Measurements from ENCODE around the gene PFN3.

The PFN3 gene, protein sequence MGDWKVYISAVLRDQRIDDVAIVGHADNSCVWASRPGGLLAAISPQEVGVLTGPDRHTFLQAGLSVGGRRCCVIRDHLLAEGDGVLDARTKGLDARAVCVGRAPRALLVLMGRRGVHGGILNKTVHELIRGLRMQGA

DNA sequence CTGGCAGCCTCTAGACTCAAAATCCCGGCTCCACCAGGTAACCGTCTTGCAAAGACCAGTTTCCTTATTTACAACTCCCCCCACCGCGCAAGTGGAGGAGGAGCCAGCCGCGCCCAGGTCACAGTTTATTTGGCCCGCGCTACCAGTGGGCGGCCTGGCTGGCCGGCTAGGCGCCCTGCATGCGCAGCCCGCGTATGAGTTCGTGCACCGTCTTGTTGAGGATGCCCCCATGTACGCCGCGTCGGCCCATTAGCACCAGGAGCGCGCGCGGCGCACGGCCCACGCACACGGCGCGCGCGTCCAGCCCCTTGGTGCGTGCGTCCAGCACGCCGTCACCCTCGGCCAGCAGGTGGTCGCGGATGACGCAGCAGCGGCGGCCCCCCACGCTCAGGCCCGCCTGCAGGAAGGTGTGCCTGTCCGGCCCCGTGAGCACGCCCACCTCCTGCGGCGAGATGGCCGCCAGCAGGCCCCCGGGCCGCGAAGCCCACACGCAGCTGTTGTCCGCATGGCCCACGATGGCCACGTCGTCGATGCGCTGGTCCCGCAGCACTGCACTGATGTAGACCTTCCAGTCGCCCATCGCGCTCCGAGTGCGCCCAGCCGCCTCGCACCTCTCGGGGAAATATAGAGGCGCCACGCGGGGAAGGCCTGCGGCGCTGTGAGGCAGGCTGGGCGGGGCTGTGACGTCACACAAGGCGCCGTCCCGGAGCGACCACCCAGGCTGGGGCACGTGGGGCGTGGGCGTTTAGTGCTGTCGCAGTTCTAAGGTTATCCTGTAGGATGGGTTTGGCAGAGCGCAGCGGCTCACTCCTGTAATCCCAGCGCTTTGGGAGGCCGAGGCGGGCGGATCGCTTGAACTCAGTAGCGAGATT, at the start of gene PFN3:
Gene PFN3 (minus strand): TSS at position 665 of the 872 bp plus-strand sequence. CDS start 85 bp downstream, at position 580.
- DNase-seq (ENCODE audit: low read depth): peak; percentile 30

DNA sequence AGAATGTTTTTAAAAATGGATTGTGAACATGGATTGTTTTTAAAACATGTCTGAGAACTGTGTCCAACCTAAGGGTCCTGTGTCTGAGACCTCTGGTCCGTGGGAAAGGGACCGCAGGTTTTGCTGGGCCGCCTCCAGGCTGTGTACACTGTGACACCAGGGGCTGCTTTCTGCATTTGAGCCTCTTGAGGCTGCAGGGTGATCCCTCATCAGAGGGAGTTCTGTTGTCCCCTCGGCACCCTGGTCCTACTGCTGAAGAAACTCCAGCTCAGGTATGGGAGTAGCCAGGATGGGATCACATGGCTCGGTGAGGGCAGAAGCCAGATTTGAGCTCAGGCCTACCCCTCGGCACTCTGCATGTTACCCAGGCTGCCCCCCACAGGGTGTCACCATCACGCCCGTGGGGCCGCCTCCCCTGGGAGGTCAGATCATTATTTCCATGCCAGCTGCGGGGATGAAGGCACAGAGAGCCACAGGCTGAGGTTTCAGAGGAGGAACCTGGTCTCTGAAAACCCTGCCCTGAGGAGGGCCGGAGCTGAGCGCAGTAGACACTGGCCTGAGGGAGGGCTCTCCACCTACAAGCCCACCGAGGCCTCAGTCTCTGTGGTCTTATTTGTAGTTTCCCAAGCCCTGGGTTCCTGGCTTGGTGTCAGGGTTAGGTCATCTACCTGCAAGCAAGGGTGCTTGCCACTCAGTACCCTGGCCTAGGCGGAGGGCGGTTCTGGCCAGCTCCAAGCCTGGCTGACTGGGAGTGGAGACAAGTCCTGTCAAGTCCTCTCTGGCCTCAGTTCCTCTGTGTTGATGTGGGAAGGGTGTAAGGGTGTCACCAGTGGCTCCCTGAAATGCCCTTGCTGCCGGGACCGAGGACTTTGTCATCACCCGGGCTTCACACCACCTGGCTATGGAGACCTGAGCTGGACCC, 48.9 kb upstream of the PFN3 start:
- DNase-seq (ENCODE audit: low read depth): no peak

DNA sequence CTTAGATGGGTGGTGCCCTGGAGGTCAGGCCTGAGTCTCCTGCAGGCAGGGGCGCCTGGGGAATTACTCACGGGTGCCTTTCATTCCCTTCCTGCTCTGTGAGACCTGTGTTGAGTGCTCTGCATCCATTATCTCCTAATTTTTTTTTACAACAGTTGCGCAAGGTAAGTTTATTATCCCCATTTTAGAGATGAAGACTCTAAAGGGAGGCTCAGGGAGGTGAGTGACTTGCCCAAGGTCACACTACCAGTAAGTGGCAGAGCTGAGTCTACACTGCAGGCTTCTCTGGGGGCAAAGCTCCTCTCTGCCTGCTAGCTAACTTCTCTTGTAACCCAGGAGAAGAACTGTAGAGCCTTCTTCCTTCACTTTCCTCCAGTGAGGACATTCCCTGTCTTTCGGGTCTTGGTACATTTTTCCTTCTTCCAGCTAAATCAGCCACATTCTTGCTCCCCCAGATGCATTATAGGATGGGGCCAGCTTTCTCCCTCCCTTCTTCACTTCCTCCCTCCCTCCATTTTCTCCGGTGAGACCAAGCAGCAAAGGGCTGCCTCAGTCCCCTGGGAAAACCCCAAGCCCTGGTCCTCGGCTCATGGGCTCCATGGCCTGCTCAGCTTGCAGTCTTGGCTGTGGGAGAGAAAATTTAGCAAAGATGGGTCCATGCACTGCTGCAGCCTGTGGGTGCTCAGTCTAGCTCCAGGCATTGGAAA, 47.9 kb upstream of the PFN3 start:
- DNase-seq (ENCODE audit: low read depth): no peak

DNA sequence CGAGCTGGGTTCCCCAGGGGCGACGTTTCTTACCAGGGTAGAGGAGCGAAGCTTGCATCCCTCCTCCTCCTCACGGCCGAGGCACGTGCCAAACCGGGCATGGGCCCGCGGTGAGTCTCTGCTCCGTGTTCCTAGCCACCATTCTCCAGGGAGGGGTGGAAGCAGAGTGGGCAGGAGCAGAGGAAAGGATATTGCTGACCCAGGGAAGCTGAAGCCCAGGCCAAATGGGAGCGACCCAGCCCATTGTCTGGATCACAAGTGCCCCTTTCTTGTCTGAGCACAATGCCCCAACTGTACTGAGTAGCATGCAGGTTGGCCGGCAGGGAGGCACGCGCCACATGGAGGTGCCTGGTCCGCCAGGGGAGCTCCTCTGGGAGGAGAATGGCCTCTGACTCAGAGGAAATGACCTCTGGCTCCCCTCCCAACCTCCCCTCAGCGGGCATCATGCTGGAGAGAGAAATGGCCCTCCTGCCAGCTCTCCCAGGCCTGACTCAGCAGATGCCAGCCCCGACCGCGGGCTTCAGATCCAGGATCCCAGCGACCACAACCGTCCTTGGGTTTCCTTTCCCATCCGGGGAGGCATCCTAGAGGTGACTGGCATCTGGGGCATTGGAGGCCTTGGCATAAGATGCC, 47.3 kb upstream of the PFN3 start:
- DNase-seq (ENCODE audit: low read depth): peak; percentile 45

DNA sequence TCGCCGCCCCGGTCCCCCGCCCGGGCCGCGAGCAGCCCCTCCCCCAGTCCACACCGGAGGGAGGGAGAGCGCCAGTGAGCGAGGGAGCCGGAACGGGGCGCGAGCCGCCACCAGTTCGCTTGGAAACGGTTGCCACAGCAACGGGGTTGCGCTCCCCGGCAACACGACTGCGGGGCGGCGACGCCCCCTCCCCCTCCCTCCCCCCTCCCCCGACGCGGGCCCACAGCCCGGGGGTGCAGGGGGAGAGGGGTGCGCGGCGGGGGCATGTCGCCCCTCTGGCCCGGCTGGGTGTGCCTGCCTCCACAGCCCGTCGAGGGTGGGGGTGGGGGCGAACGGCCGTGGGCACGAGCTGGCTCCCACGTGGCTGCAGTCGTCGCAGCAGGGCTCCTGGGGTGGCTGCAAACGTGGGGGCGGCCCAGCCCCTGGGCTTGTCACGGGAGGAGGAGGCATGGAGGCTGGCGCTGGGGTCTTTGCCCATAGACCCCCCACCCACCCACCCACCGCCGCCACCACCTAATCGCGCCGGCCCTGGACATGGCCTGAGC, 46.7 kb upstream of the PFN3 start:
- DNase-seq (ENCODE audit: low read depth): no peak

DNA sequence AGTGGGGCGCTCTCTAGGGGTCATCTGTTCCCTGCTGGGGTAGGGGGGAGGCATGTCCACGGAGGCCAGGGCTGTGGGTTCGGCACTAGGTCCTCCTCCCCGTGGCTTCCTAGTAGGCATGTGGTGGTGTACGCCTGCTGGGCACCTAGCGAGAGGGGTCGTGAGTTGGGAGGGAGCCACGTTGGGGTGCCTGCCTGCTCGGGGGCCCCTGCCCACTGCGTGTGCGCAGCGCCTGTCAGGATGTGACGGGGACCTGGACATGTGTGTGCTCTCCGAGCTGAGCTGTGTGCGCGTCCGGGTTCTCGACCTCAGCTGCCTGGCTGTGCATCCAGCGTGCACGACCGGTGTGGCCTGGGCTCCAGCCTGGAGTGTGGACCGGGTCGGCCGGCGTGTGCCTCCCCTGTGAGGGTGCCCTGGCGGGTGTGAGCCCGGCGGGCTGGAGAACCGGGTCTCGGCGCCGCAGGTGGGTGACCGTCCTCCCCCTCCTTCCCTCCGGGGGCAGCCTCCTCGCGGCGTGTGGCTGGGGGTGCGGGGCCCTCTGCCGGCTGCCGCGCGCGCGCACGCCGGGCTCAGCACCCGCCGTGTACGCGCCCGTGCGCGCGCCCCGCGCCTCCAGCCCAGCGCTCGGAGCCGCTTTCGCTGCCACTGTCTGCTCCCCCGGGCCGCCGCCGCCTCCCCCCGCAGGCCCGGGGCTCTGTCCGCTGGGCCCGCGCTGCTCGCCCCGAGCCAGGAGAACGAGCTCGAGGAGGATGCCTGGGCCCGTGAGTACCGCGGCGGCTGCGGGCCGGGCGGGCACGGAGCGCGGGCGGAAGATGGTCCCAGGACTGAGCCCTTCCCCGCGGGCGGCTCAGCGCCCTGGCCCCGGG, 46.0 kb upstream of the PFN3 start, which contains the start of gene PRR7:
Gene PRR7 (plus strand): TSS at position 615 of the 866 bp plus-strand sequence. CDS start 8,254 bp downstream, outside the sequence.
- DNase-seq (ENCODE audit: low read depth): peak; percentile 74

DNA sequence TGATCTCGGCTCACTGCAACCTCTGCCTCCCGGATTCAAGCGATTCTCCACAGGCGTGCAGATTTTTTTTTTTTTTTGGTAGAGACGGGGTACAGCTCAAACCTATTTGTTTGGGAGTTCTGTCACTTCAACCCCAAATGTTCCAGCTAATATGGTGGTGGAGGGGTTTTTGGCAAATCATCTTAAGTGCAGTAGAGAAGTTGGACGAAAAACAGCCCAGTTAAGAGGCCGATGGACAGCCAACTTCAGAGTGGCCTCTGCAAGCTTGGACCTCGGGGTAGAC, 45.4 kb upstream of the PFN3 start:
- DNase-seq (ENCODE audit: low read depth): no peak

DNA sequence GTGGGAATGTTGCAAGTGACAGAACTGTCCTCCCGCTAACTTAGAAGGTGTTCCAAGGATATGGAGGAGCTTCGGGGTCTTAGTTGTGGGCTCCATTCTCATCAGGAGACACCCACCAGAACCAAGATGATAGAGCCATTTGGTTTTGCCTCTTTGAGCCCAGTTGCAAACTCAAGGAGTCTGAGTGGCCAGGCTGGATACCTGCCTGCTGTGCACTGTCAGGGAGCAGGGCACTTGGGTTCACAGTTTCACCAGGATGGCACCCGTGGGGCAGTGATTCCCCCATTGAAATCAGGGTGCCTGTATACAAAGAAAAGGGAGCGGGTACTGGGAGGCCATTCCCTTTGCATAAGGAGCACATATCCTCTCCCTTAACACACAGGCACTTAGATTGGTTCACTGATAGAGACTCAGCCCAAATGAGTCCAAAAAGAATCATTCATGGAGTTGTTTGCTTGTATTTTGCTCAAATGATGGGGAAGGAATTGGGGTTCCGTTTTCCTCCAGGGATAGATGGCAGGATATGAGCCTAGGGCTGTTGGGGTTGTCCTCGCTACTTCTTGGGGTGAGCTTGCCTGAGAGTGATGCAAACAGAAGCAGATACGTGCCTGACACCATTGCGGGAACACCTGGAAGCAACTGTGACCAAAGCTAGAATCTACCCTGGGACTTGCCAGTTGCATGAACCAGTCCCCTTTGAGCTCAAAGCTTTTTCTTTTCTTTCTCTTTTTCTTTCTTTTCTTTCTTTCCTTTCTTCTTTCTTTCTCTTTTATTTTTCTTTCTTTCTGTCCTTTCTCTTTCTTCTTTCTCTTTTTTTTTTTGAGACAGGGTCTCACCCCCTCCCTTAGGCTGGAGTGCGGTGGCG, 44.8 kb upstream of the PFN3 start:
- DNase-seq (ENCODE audit: low read depth): no peak

DNA sequence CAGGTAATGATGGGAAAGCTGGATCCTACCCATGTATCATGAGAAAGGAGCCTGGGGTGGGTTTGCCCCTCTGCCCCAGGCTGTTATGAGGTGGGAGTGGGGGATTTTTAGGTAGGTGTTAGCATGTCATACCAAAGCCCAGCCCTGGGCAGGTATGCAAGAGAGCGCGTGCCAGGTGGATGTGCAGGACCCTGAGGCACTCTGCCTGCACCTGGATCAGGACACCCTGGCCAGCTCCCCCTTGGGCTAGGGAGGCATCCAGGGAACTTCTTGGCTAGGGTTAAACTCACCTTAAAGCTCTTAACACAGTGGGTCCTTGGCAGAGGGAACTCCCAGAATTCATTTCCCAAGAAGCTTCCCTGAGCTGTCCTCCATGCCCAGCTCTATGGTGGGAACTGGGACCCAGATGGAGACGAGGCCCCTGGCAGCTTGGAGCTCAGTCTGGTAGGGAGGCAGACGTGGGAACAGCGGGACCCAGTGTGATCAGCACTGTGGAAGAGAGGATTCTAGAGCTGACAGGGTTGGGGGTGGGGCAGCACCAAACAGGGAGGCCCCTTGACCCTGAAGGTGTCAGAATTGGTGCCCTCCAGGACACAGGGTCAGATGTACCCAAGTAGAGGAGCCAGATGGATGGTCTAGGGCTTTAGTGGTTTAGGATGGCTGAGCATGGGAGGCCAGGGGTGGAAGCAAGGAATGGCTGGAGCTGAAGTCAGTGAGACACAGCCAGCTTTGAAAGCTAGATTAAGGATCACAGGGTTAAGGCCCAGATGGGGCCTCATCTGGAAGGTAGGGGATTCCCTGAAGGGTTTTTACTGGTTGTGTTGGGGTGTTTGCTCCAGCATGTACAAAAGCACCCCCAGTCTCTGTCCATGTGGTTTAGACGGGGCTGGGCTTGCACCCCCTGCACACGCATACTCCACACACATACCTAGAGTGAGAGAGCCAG, 43.9 kb upstream of the PFN3 start:
- no peak for DNase-seq (ENCODE audit: low read depth)

DNA sequence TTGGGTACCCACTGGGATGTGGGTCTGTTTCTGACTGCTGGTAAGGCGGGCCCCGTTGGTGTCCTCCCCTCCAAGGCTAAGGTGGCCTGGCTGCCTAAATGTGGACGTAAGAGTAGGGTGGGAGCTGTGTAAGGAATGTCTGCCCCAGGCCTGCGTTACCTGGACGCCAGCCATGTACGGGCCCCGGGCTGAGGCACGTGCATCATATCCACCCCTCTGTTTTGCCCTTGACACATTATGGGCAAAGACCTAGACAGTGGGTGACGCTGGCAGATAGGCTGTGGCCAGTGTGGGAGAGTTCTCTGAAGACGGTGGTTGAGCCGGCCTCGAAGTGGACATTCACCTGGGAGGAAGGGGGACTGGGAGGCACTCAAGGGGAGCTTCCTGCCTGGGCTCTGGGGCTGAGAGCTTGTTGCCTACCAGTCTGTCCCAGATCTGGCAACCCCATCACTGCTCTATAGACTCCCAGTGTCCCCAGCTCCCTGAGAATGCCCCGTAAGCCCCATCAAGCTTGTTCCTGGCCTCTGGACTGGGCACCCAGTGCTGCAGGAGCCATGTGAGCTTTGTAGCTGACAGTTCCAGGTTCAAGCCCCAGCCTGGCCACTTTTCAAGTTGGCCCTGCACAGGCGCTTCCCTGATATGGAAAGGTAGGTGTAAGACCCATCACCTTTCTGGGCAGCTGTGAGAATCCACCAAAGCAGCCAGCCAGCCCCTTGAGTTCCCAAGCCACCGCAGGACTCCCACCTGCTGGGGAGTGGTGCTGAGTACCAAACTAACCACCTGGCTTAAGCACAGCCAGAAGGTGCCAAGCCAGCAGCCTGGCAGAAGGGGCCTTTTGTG, 42.9 kb upstream of the PFN3 start:
- no peak for DNase-seq (ENCODE audit: low read depth)

DNA sequence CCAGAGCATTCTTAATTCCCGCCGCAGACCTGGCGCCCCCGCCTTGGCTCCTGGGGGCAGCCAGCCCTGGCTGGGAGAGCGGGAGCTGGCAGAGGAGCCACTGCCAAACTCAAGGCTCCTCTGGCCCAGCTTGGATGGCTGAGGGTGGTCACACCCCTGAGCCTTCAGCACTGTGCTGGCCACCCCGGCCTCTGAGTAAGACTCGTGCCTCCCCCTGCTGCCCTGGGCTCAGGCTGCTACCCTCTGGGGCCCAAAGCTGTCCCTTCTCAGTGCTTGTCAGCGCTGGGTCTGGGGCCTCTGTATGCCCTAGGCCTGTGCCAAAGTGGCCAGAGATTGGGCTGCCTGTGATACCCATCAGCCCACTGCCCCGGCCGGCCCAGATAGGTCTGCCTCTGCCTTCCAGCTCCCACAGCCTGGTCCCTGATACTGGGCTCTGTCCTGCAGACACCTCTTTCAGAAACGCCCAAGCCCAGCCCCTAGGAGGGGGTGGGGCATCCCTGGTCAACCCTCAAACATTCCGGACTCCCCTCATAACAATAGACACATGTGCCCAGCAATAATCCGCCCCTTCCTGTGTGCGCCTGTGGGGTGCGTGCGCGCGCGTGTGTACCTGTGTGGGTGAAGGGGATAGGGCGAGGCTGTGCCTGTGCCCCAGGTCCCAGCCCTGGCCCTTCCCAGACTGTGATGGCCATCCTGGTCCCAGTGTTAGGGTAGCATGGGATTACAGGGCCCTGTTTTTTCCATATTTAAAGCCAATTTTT, 41.8 kb upstream of the PFN3 start:
- DNase-seq (ENCODE audit: low read depth): no peak

DNA sequence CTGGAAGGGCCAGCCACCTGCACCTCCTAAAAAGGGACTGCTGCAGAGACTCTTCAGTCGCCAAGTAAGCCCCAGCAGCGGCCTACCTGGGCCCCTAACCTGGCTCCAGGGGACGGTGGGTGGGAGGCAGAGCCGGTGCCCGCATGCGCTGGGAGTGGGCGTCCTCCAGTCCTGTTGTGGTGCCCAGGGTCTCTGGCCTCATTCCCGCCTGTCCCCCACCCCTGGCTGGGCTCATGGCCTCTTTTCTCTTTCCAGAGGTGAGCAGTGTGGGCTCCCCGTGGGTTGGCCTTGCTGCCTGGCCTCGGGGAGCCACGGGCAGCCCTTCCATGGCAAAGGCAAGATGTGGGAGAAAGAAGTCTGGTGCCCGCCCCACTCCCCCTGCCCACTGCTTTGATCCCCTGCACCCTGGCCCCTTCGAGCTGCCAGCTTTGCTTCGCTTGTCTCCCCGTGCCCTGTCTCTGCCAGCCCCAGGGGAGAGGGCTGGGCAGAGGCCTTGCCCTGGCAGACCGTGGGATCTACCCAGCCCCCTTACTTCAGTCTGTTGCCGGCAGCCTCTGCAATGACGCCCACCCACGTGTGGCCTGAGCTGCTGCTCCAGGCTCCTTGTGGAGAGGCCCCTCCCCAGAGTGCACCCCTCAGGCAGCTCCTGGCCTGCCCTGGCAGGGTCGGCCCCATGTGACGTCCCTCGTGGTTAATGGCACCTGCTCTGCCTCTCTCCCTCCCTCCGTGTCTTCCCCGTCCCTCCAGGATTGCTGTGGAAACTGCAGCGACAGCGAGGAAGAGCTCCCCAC, 40.7 kb upstream of the PFN3 start:
- DNase-seq (ENCODE audit: low read depth): no peak

DNA sequence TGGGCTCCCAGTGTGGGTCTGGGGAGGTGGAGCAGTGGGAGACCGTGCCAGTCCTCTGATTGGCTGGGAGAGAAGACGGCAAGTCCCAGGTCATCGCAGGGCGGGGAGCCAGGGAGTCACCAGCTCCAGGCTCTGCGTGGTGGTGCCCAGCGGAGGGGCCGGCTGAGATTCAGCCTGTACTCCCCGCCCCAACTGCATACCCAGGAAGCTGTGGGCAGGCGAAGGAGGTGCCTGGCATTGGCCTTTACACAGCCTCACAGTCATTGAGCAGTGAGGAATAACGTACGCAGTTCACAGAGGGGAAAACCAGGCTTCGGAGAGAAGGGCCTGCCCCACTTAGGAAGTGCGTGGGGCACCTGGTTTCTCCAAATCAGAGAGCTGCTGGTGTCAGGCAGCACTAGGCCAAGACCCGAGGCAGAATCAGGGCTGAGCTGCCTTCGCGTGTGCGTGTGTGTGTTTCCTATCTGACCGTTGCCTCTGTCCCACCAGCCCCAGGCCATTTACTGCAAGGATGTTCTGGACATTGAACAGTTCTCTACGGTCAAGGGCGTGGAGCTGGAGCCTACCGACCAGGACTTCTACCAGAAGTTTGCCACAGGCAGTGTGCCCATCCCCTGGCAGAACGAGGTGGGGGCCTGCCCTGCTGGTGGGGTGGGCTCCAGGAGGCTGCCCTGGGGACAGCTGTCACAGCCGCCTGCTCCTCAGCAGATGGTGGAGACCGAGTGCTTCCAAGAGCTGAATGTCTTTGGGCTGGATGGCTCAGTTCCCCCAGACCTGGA, 39.9 kb upstream of the PFN3 start:
- DNase-seq (ENCODE audit: low read depth): no peak

DNA sequence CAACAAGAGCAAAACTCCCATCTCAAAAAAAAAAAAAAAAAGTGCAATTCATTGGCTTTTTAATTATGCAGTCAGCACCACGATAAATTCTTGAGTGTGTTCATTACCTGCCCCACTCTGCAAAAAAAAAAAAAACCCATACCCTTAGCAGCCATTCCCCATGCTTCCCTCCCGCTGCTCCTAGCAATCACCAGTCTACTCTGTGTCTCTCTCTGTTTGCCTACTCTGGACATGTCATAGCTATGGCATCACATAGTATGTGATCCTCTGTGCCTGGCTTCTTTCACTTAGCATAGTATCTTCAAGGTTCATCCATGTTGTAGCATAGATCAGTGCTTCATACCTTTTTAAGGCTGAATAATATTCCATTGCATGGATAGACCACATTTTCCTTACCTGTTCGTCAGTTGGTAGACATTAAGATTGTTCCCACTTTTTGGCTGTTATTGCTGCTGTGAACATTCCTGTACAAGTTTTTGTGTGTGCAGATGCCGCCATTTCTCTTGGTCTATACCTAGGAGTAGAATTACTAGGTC, 39.1 kb upstream of the PFN3 start:
- DNase-seq (ENCODE audit: low read depth): no peak

DNA sequence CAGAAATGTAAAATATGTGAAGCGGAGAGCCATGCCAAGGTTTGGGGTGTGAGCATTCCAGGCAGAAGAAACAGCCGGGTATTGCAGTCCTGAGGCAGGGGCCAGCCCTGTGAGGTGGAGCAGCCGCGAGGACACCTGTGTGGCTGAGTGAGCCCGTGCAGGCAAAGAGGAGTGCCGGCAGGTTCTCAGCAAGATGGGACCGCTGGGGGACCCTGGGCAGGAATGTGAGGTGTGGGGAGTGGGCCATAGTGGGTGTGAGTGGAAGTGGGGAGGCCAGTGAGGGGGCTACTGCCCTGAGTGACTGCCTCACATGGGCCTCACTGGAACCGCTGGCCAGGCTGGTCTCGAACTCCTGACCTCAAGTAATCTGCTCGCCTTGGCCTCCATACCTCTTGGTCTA, 38.0 kb upstream of the PFN3 start:
- DNase-seq (ENCODE audit: low read depth): no peak
